CMK (cell line): ENCODE data around the gene ICA1.
"Not testable (repeated sequence)": the region's sequence is repeated elsewhere in the genome, so short reads cannot be mapped to it uniquely, and the experiment has no call there.

ENCODE experiments used
- DNase-seq: peaks from one replicate; pipeline ENCODE4 v3.0.0-alpha.2; 2010; ENCODE audit warnings: low read depth

The ICA1 gene

DNA sequence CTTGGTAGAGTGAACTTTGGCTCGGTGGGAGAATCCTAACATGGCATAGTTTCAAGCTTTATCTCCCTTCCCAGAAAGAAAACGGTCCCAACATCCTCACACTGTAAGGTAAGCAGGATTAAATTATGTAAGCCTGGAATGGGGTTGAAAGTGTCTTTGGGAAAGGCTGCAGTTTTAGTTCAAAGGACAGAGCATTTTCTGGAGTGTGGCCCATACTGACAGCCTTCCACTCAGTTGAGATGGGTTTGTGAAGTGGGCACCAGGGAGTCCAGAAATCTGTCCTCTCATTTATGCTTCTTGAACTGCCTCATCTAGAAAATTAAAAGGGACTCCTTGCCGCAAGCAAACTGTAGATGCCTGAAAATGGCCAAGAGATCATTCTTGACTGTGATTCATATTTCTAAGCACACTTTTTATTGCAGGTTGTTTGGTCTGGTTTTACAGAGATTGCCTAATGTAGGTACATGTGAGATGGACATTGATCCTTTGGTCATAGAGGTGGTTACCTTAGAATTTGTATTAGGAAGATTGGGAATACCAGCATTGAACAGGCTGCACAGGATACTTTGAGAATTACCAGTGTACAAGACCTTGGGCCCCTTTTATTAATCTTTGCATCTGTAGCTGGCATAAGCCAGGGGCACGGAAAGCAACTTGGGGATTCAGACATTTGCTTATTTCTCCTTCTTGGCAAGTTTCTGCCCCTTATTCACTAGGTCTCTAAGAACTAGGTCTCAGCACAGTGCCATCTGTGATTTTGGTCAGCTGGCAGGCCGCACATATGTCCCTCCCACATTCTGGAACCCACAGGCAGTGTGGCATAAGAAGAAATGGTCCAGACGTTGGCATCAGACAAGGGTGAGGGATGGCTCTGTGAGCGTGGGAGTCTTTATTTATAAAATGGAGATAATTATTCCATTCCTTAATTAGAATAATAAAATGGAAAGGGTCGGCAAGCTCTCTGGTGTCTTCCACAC is 167.5 kb downstream of the ICA1 start:
- no peak for DNase-seq

DNA sequence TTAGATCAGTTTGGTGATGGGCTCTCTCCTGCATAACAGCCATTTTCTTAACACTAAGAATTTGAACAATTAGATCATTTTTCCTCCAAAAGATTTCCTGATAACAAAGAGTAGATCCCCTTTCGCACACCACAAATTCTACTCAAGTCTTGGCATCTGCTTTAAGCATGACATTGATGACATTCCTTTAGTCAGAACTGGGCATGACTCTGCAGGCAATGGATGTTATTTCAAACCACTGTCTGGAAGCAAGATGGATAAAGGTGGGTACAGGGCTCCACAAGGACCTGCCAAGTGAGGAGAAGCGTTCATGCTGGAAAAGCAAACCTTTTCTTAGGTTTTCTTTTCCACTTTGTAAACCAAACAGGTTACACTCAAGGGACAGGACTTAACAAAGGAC is 169.8 kb downstream of the ICA1 start:
- DNase-seq = no peak

DNA sequence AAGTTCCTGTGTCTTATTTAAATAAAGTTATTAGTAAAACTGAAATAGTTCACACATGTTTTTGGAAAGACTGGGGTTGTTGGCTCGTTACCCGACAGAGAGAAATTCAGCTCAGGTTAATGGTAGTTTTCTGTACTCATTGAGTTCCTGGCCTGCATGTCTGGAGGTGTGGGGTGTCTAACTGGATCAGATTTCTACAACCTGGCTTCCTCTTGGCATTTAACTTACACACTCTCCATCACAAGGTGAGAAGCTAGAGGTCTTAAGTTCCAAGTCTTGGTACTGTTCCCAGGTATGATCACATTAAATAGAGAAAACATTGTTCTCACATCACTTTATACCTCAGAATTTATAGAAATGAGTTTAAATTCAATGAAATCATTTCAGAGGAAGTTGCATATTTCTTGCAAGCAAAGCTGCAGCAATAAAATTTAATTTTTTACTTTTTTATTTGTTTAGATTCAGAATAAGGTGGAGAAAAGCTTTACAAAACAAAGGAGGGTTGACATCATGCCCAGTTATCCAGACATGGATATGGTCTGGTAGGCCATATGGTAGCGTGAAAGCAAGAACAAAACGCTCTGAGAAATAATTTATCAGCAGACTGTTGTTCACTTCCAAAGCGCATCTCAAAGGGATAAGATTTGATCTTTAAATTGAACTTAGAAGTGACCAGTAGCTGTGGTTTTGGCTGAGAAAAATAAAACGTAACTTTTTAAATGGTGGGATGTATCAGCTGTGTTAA is 172.8 kb downstream of the ICA1 start:
- DNase-seq = no peak

DNA sequence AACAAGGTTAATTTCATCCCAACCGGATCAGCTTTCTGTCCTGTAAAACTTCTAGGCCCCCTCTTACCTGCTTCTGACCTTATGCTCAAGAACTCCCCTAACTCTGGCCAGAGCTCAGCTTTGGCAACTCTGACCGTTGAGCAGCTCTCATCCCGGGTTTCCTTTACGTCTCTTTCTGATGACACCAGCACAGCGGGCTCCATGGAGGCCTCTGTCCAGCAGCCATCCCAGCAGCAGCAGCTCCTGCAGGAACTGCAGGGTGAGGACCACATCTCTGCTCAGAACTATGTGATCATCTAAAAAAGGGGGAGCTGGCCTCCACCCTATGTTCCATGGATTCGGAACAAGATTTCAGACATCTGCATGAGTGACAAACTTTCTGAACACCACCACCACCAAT is 175.7 kb downstream of the ICA1 start:
- no peak for DNase-seq

DNA sequence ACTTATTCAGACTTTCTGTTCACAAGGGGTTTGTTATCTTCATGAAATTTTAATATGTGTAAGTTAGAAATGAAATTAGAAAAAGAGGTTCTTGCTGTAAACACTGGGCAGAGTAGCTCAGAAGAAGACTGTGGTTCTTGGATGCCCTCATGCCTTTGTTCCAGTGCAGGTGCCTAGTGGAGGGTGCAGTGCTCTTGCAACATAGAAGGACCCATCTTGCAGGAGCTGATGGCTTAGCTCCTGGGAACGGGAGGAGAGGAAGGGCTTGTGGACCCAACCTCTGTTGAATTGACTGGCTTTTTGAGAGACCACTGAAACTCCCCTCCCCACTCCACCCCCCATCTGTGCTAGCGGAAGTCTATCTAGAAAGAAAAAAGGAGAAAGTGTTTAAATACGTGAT is 176.5 kb downstream of the ICA1 start:
- DNase-seq = no peak

DNA sequence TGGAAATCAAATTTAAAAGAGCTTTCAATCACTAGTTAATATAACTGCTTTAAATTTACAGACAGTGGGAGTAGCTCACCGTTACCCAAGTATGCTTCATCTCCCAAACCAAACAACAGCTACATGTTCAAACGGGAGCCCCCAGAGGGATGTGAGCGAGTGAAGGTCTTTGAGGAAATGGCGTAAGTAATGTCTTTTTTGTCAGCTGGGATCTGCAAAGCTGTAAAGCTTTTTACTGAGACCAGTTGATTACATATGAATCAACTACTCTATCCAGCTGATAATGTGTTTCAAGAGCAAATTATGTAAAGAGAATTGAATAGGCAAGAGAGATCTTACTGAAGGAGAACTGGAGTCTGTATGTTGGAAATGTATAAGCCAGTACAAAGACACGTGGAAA is 177.1 kb downstream of the ICA1 start:
- no peak for DNase-seq

DNA sequence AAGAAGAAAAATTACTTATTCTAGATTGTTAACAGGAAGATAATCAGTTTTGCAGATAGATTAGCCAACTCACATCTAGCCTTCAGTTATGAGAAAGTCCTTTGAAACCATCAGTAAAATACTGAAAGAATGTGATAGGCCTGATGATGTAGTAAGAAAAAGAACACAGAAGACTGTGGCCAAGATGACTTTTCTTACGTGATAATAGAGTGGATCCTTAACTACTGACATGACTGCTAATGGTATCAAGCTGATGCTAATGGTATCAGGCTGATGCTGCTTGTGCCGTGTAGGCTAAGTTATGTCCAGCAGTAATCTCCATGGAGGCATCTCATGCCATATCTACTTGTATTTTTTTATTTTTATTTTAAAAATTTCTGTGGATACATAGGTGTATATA is 179.2 kb downstream of the ICA1 start:
- DNase-seq = no peak

DNA sequence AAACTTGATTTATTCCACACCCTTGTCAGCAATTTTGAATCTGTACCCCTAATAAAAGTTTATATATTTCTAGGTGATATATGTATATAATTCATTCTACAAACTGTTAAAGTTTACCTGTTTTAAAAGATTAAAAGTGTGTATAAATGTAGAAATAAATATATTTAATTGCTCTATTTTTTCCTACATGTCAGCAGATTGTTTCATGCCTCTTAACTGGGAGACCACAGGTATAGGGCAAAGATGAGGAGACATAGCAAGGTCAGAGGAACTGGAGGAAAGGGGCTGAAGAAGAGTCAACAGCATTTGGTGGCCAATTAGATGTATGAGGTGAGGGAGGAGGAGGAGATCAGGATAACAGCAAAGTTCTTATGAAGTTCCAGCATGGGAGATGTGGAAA is 183.5 kb downstream of the ICA1 start:
- DNase-seq = no peak

DNA sequence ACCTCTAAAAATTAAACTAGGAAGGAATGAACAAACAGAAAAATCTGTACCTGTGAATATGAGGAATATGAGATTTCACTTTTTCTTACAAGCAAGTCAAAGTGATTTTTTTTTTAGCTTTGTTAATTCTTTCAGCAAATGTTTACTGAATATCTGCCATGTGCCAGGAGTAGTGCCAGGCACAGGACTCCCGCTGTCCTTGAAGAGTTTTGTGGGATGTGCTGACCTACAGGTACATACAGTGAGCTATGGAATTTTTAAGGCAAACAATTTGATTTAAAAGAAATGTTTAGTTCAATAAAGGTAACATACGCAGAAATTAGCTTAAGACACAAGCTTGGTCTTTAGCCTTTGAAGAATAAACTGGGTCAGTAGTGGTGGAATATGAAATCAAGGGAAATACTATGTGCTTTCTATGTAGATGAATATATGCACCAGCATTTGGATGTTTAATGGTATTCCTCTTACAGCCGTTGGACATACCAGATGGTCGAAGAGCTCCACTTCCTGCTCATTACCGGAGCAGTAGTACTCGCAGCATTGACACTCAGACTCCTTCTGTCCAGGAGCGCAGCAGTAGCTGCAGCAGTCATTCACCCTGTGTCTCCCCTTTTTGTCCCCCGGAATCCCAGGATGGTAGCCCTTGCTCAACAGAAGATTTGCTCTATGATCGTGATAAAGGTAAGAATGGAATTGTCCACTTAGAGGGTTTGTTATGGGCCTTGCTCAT is 191.4 kb downstream of the ICA1 start:
- no peak for DNase-seq

DNA sequence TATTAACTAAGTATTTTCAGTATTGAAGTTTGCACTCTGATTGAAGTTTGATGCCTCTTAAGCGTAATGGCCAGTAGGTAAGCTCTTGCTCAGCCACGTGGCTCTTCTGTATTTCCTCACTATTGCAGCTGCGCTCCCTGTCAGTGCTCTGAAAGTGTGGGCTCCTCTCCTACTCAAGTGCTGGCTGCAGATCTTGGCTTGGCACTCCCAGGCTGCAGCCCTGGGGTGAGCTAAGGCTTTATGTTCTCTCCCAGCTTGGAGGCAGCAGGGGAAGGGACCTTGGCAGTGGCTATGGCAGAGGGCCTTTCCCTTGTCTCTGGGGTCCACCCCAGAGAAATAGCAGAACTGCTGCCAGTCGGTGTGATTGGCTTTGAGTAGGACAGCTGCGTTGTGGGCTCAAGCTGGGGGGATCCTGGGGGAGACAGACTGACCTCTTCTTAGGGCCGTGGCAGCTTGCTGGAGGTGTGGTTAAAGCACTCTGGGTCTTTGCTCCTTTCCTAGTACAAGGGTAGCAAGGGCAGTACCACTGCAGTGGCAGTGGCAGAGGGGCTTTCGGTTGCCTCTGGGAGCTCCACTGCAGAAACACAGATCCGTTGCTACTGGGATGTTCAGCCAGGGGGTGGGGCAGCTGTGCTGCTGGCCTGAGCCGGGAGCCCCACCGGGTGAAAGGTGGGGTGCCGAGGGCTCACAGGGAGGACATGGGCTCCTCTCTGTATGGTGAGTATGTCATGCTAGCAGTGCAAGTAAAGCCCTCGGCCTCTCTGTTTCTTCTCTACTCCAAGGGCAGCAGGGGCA is 192.9 kb downstream of the ICA1 start:
- no peak for DNase-seq

DNA sequence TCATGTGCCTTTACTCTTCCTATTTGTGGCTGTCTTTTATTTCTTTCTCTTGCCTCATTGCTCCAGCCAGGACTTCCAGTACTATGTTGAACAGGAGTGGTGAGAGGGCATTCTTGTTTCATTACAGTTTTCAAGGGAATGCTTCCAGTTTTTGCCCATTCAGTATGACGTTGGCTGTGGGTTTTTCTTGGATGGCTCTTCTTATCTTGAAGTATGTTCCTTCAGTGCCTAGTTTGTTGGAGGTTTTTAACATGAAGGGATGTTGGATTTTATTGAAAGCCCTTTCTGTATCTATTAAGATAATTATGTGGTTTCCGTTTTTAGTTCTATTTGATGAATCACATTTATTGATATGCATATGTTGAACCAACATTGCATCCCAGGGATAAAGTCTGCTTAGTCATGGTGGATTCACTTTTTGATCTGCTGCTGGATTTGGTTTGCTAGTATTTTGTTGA is 196.6 kb downstream of the ICA1 start:
- no peak for DNase-seq

DNA sequence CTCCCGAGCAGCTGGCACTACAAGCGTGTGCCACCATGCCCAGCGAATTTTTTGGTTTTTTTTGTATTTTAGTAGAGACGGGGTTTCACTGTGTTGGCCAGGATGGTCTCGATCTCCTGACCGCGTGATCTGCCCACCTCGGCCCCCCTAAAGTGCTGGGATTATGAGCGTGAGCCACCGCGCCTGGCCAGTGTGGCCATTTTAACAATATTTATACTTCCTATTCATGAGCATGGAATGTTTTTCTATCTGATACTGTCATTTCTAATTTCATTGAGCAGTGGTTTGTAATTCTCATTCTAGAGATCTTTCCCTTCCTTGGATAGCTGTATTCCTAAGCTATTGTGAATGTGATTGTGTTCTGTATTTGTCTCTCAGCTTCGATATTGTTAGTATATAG is 197.1 kb downstream of the ICA1 start:
- no peak for DNase-seq

DNA sequence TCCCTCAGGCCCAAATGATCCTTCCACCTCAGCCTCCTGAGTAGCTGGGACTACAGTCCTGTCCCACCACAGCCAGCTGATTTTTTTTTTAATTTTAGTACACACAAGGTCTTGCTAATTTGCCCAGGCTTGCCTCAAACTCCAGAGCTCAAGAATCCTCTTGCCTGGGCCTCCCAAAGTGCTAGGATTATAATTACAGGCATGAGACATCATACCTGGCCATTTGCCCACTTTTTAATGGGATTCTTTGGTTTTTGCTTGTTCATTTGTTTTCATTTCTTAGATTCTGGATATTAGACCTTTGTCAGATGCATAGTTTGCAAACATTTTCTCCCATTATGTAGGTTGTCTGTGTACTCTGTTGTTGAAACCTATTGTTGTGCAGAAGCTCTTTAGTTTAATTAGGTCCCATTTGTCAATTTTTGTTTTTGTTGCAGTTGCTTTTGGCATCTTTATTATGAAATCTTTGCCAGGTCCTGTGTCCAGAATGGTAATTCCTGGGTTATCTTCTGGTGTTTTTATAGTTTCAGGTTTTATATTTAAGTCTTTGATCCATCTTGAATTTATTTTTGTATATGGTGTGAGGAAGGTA is 198.2 kb downstream of the ICA1 start:
- no peak for DNase-seq

DNA sequence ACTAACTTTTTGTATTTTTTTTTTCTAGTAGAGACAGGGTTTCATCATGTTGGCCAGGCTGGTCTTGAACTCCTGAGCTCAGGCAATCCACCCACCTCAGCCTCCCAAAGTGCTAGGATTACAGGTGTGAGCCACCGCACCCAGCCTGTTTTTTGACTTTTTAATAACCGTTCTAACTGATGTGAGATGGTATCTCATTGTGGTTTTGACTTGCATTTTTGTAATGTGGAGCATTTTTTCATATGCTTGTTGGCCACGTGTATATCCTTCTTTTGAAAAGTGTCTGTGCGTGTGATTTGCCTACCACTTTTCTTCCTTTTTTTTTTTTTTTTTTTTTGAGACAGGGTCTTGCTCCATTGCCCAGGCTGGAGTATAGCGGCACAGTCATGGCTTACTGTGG is 198.7 kb downstream of the ICA1 start:
- not testable (repeated sequence) for DNase-seq
